ENCODE data around the gene UBAC2. TPM values are rescaled to one million over a fixed set of nuclear protein-coding genes. Genes with fewer than 3 reads are reported as not detected.

The UBAC2 gene
- total and polyA plus RNA-seq, 4 donors = 32.9 to 42.3 (median 35.3) TPM

- TF ChIP-seq REST (IDR thresholded peaks at IDR 0.05) (no peak), YY1 (IDR thresholded peaks at IDR 0.05) (no peak), GABPA (IDR thresholded peaks at IDR 0.05 in 1 of 2, conservative IDR thresholded peaks at IDR 0.05 in 1 of 2) (no peak), TAF1 (conservative IDR thresholded peaks at IDR 0.05) (no peak), FOXA1 (IDR thresholded peaks at IDR 0.05) (no peak), EGR1 (IDR thresholded peaks at IDR 0.05; ENCODE audit: low read depth in 2 of 2) (no peak), HNF4G (IDR thresholded peaks at IDR 0.05) (no peak), FOXA2 (IDR thresholded peaks at IDR 0.05) (no peak)
Observed at GRCh38 chr13:99330942-99331341, 130.3 kb downstream of the UBAC2 start (continued).

- H3K4me3 ChIP-seq (ENCODE audit: low read depth in 1 of 3, low read length in 3 of 3) = no peak overlapping the region
- H3K4me1 ChIP-seq (ENCODE audit: control insufficient read depth in 4 of 4, insufficient read depth in 4 of 4, low read length in 3 of 4) = no peaks in the 10 kb centered on the region
Observed at GRCh38 chr13:99331881-99332293, 131.2 kb downstream of the UBAC2 start.

GRCh38 chr13:99332456-99332855 is 131.8 kb downstream of the UBAC2 start:
- peak in 1 of 2 donors; percentile 57 for TF ChIP-seq RXRA (IDR thresholded peaks at IDR 0.05)
- TF ChIP-seq HNF4A (conservative IDR thresholded peaks at IDR 0.05) = peak in 1 of 2 donors; percentile 55
- TF ChIP-seq ATF3 (IDR thresholded peaks at IDR 0.05) = no peak
- TF ChIP-seq NR2F2 (IDR thresholded peaks at IDR 0.05) = no peak
- peak; percentile 15 for TF ChIP-seq SP1 (IDR thresholded peaks at IDR 0.05)
- peaks cover 0 to 6% (median 2%) of the 10 kb centered on the region in 4 donors for H3K36me3 ChIP-seq (ENCODE audit: control insufficient read depth in 4 of 4, insufficient read depth in 3 of 4, low read depth in 1 of 4, low read length in 3 of 4)
- no peaks in the 10 kb centered on the region for H3K27me3 ChIP-seq (ENCODE audit: control insufficient read depth in 4 of 4, insufficient read depth in 4 of 4, low read length in 3 of 4)
- H3K9ac ChIP-seq (ENCODE audit: low read depth in 1 of 2, low read length in 2 of 2) = no peak overlapping the region
- no peak overlapping the region for H3K4me3 ChIP-seq (ENCODE audit: low read depth in 1 of 3, low read length in 3 of 3)
- no peaks in the 10 kb centered on the region for H3K4me1 ChIP-seq (ENCODE audit: control insufficient read depth in 4 of 4, insufficient read depth in 4 of 4, low read length in 3 of 4)
- 64% methylated on average over 9 of the region's 9 CpGs for WGBS
- H3K27ac ChIP-seq (ENCODE audit: low read depth in 1 of 2, low read length in 2 of 2) = no peak overlapping the region
- DNase-seq (ENCODE audit: low spot score) = no peak
- no peaks in the 10 kb centered on the region for H3K9me3 ChIP-seq (ENCODE audit: control insufficient read depth in 4 of 4, low read length in 3 of 4)

More at GRCh38 chr13:99331881-99332293, 131.2 kb downstream of the UBAC2 start:
- Histone ChIP-seq H3K36me3 (ENCODE audit: control insufficient read depth in 4 of 4, insufficient read depth in 3 of 4, low read depth in 1 of 4, low read length in 3 of 4) (peaks cover 0 to 6% (median 2%) of the 10 kb centered on the region in 4 donors), H3K9me3 (ENCODE audit: control insufficient read depth in 4 of 4, low read length in 3 of 4) (no peaks in the 10 kb centered on the region), H3K27ac (ENCODE audit: low read depth in 1 of 2, low read length in 2 of 2) (no peak overlapping the region), H3K27me3 (ENCODE audit: control insufficient read depth in 4 of 4, insufficient read depth in 4 of 4, low read length in 3 of 4) (no peaks in the 10 kb centered on the region), H3K9ac (ENCODE audit: low read depth in 1 of 2, low read length in 2 of 2) (no peak overlapping the region)
- DNase-seq (ENCODE audit: low spot score) = no peak
- no peak for TF ChIP-seq NR2F2 (IDR thresholded peaks at IDR 0.05)
- no peak for TF ChIP-seq HNF4A (conservative IDR thresholded peaks at IDR 0.05)
- no peak for TF ChIP-seq ZBTB33 (IDR thresholded peaks at IDR 0.05)
- TF ChIP-seq HNF4G (IDR thresholded peaks at IDR 0.05) = no peak
- no peak for TF ChIP-seq FOXA2 (IDR thresholded peaks at IDR 0.05)
- WGBS = 75% methylated on average over 5 of the region's 5 CpGs
